Stomach (tissue), 4 donors: ENCODE measurements around the gene CLCN1.

Experiments
- EP300 ChIP-seq: sonication (generic); formaldehyde crosslinking; IDR thresholded peaks from one replicate; pipeline ENCODE4 v1.6.1; 2017; ENCODE audit warnings: antibody characterized with exemption
- POLR2AphosphoS5 ChIP-seq, 3 donors: sonication (generic); formaldehyde crosslinking; IDR thresholded peaks; one replicate each; pipeline ENCODE4 v1.6.1; 2016; ENCODE audit warnings: antibody characterized with exemption in 3 of 3
- TF ChIP-seq, protein P1 (sequence below), 7 experiments: fragments of 450-650 bp in 4 of 7; fragments of 200-600 bp in 3 of 7; sonication (generic) in 3 of 7; IDR thresholded peaks; one replicate each; pipeline ENCODE4 v1.5.1; 2016 to 2019; ENCODE audit warnings: antibody characterized with exemption in 7 of 7, control low read depth in 2 of 7, mild to moderate bottlenecking in 1 of 7

DNA sequence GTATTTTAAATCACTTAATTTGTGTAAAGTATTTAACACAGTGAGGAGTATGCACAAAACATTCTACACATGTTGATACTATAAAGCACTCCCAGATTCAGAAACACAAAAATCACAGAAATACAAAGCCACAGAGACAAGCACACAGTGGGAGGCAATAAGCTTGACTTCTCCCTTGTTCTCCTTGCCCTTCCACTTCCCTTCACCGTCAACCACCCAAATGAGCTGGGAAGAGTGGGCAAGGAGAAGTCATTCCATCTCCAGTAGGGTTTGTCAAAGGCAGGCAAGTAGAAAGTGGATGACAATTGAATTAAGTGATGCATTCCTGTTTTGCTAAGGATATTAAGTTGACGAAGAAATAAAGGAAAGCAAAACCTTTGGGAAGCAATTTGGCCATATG lies 35.3 kb upstream of the CLCN1 start:
- TF ChIP-seq EP300 (no peak), POLR2AphosphoS5 (IDR thresholded peaks at IDR 0.05) (no peak)
- TF ChIP-seq, protein P1, sequence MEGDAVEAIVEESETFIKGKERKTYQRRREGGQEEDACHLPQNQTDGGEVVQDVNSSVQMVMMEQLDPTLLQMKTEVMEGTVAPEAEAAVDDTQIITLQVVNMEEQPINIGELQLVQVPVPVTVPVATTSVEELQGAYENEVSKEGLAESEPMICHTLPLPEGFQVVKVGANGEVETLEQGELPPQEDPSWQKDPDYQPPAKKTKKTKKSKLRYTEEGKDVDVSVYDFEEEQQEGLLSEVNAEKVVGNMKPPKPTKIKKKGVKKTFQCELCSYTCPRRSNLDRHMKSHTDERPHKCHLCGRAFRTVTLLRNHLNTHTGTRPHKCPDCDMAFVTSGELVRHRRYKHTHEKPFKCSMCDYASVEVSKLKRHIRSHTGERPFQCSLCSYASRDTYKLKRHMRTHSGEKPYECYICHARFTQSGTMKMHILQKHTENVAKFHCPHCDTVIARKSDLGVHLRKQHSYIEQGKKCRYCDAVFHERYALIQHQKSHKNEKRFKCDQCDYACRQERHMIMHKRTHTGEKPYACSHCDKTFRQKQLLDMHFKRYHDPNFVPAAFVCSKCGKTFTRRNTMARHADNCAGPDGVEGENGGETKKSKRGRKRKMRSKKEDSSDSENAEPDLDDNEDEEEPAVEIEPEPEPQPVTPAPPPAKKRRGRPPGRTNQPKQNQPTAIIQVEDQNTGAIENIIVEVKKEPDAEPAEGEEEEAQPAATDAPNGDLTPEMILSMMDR (IDR thresholded peaks at IDR 0.05), result no peak
